ENCODE results near the gene KBTBD12.

GRCh38 chr3:127900536-127900935 lies 14.5 kb upstream of the KBTBD12 start:
- TF ChIP-seq SUZ12 (IDR thresholded peaks at IDR 0.05; ENCODE audit: extremely low read depth, insufficient read depth, insufficient read length) (no peak), ZNF274 (IDR thresholded peaks at IDR 0.05; ENCODE audit: low read depth, low read length) (no peak)

Data from NT2/D1 (cell line).